ENCODE results near the gene SKA3.
A peak's percentile ranks its signal among the peaks of the same experiment; 100 is the strongest.
"Not testable (repeated sequence)": the region's sequence is repeated elsewhere in the genome, so short reads cannot be mapped to it uniquely, and the experiment has no call there.

SKA3 gene

GRCh38 chr13:21218351-21219035, 42.1 kb upstream of the SKA3 start:
- H2AFZ ChIP-seq = no peak overlapping the region
- peaks cover 3% of the 10 kb centered on the region for H3K9me3 ChIP-seq (ENCODE audit: control insufficient read depth, low read length)
- H3K4me2 ChIP-seq (ENCODE audit: low read length) = no peak overlapping the region
- H3K36me3 ChIP-seq (ENCODE audit: control insufficient read depth, insufficient read depth, low read length) = no peaks in the 10 kb centered on the region
- TF ChIP-seq CTCF (IDR thresholded peaks at IDR 0.05) = no peak
- no peaks in the 10 kb centered on the region for H3K79me2 ChIP-seq
- H3K4me1 ChIP-seq = no peaks in the 10 kb centered on the region
- H3K4me3 ChIP-seq (ENCODE audit: low read depth, low read length) = no peak overlapping the region
- no peak overlapping the region for H3K9ac ChIP-seq
- H3K27ac ChIP-seq = no peak overlapping the region
- no peaks in the 10 kb centered on the region for H3K27me3 ChIP-seq (ENCODE audit: control insufficient read depth, insufficient read depth, low read length)

GRCh38 chr13:21216332-21216731, 40.0 kb upstream of the SKA3 start:
- Histone ChIP-seq H3K4me2 (ENCODE audit: low read length) (peak overlapping the region; percentile 39), H3K79me2 (no peaks in the 10 kb centered on the region), H2AFZ (peak overlapping the region; percentile 22), H3K36me3 (ENCODE audit: control insufficient read depth, insufficient read depth, low read length) (no peaks in the 10 kb centered on the region), H3K27ac (no peak overlapping the region), H3K9me3 (ENCODE audit: control insufficient read depth, low read length) (peaks cover 3% of the 10 kb centered on the region), H3K4me1 (no peaks in the 10 kb centered on the region), H3K4me3 (ENCODE audit: low read depth, low read length) (no peak overlapping the region), H3K27me3 (ENCODE audit: control insufficient read depth, insufficient read depth, low read length) (no peaks in the 10 kb centered on the region), H3K9ac (no peak overlapping the region)
- no peak for TF ChIP-seq CTCF (IDR thresholded peaks at IDR 0.05)

GRCh38 chr13:21215419-21215818, 39.1 kb upstream of the SKA3 start:
- not testable (repeated sequence) for H2AFZ ChIP-seq; H3K79me2 ChIP-seq; H3K9ac ChIP-seq; H3K4me3 ChIP-seq (ENCODE audit: low read depth, low read length); H3K4me2 ChIP-seq (ENCODE audit: low read length); H3K4me1 ChIP-seq; H3K36me3 ChIP-seq (ENCODE audit: control insufficient read depth, insufficient read depth, low read length); H3K27ac ChIP-seq; H3K27me3 ChIP-seq (ENCODE audit: control insufficient read depth, insufficient read depth, low read length); H3K9me3 ChIP-seq (ENCODE audit: control insufficient read depth, low read length)

DNA sequence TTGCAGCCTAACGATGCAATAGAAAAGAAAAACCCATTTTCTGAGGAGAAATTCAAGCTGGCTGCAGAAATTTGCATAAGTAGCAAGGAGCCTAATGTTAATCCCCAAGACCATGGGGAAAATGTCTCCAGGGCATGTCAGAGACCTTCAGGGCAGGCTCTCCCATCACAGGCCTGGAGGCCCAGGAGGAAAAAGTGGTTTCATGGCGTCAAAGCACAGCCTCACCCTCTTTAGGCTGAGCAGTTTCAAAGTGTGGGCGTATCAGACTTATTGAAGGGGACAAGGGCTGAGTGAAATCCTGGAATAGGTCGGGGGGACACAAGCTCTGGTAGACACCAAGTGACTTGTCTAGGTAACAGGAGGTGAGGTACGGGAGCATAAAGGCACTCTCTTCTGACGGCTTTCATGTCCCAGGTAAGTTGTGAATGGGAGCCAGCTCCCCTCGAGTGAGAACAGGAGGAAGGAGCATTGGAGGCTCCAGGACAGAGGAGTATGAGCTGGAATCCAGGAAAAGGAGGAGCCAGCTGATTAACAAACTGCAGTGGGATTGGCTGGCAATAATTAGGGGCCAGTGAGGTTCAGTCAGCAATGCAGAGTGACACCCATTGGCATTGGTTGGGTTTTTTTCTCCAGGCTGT, 35.9 kb upstream of the SKA3 start:
- Histone ChIP-seq H2AFZ (no peak overlapping the region), H3K36me3 (ENCODE audit: control insufficient read depth, insufficient read depth, low read length) (no peaks in the 10 kb centered on the region), H3K9me3 (ENCODE audit: control insufficient read depth, low read length) (no peaks in the 10 kb centered on the region), H3K27ac (no peak overlapping the region), H3K4me2 (ENCODE audit: low read length) (no peak overlapping the region), H3K9ac (no peak overlapping the region), H3K79me2 (no peaks in the 10 kb centered on the region), H3K4me1 (no peaks in the 10 kb centered on the region), H3K4me3 (ENCODE audit: low read depth, low read length) (no peak overlapping the region), H3K27me3 (ENCODE audit: control insufficient read depth, insufficient read depth, low read length) (no peaks in the 10 kb centered on the region)
- TF ChIP-seq CTCF (IDR thresholded peaks at IDR 0.05) = no peak

DNA sequence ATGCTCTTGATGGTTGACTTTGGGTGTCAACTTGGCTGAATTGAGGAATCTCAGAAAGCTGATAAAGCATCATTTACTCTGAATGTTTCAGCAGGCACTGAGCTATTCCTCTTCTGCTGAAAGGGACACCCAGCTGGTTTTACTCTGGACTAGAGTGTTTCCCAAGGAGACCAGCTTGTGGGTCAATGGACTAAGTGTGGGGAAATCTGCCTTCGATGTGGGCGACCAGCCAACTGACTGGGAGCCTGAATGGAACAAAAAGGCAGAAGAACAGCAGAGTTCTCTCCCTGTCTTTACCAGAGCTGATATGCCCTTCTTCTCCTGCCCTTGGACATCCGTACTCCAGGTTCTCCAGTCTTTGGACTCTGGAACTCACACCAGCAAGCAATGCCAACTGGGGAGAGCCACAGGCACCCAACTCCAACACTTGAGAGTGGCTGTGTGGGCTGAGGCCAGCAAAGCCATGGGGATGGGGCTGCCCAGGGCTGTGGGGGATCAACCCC, 32.4 kb upstream of the SKA3 start:
- Histone ChIP-seq H3K4me3 (ENCODE audit: low read depth, low read length) (no peak overlapping the region), H3K9me3 (ENCODE audit: control insufficient read depth, low read length) (no peaks in the 10 kb centered on the region), H3K27ac (no peak overlapping the region), H3K9ac (no peak overlapping the region), H3K4me2 (ENCODE audit: low read length) (no peak overlapping the region), H3K27me3 (ENCODE audit: control insufficient read depth, insufficient read depth, low read length) (no peaks in the 10 kb centered on the region), H3K79me2 (no peaks in the 10 kb centered on the region), H2AFZ (no peak overlapping the region), H3K4me1 (no peaks in the 10 kb centered on the region), H3K36me3 (ENCODE audit: control insufficient read depth, insufficient read depth, low read length) (no peaks in the 10 kb centered on the region)
- TF ChIP-seq CTCF (IDR thresholded peaks at IDR 0.05) = no peak
